ENCODE data around the gene NLRX1. TPM values are rescaled to one million over a fixed set of nuclear protein-coding genes. Genes with fewer than 3 reads are reported as not detected.
"Not testable (repeated sequence)": the region's sequence is repeated elsewhere in the genome, so short reads cannot be mapped to it uniquely, and the experiment has no call there.

NLRX1 gene
- total RNA-seq, 1 donor = 16.4 TPM

DNA sequence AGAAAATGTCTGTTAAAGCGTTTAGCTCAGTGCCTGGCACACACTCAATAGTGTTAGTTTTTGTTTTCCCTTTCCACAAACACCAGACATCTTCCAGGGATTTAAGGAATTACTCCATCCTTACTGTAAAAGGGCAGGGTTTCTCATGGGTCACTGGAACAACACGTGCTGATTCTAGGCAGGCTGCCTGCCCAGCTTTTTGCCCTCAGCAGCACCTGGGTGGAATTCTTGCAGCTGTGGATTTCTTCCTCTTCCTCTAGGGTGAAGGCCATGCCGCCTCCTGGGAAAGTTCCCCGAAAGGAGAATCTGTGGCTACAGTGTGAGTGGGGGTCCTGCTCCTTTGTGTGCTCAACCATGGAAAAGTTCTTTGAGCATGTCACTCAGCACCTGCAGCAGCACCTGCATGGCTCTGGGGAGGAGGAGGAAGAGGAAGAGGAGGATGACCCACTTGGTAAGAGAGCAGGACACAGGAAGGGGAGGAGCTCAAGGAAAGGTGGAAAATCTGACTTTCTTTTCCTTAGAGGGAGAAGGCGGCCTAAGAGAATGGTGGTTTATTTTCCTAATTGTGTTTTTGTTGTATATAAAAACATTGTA is 41.8 kb upstream of the NLRX1 start:
- peak; percentile 43 for DNase-seq (ENCODE audit: low read depth)
- no peak overlapping the region for H3K4me3 ChIP-seq (ENCODE audit: low read depth, low read length)
- TF ChIP-seq, protein P1, sequence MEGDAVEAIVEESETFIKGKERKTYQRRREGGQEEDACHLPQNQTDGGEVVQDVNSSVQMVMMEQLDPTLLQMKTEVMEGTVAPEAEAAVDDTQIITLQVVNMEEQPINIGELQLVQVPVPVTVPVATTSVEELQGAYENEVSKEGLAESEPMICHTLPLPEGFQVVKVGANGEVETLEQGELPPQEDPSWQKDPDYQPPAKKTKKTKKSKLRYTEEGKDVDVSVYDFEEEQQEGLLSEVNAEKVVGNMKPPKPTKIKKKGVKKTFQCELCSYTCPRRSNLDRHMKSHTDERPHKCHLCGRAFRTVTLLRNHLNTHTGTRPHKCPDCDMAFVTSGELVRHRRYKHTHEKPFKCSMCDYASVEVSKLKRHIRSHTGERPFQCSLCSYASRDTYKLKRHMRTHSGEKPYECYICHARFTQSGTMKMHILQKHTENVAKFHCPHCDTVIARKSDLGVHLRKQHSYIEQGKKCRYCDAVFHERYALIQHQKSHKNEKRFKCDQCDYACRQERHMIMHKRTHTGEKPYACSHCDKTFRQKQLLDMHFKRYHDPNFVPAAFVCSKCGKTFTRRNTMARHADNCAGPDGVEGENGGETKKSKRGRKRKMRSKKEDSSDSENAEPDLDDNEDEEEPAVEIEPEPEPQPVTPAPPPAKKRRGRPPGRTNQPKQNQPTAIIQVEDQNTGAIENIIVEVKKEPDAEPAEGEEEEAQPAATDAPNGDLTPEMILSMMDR (IDR thresholded peaks at IDR 0.05; ENCODE audit: insufficient read depth, low read depth, low read length) = no peak

DNA sequence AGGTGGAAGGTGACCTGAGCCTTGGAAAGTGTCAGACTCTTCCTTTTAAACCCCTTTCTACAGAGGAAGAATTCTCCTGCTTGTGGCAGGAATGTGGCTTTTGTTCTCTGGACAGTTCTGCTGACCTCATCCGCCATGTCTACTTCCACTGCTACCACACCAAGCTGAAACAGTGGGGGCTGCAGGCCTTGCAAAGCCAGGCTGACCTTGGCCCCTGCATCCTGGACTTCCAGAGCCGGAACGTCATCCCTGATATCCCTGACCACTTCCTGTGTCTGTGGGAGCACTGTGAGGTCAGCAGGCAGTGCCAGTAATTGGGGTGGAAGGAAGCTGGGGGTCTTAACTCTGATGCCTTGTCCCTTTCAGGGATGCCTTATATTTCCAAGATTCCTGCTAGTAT is 37.9 kb upstream of the NLRX1 start:
- TF ChIP-seq, protein P1 (IDR thresholded peaks at IDR 0.05; ENCODE audit: insufficient read depth, low read depth, low read length) = peak; percentile 14
- no peak overlapping the region for H3K4me3 ChIP-seq (ENCODE audit: low read depth, low read length)
- DNase-seq (ENCODE audit: low read depth) = peak; percentile 68

DNA sequence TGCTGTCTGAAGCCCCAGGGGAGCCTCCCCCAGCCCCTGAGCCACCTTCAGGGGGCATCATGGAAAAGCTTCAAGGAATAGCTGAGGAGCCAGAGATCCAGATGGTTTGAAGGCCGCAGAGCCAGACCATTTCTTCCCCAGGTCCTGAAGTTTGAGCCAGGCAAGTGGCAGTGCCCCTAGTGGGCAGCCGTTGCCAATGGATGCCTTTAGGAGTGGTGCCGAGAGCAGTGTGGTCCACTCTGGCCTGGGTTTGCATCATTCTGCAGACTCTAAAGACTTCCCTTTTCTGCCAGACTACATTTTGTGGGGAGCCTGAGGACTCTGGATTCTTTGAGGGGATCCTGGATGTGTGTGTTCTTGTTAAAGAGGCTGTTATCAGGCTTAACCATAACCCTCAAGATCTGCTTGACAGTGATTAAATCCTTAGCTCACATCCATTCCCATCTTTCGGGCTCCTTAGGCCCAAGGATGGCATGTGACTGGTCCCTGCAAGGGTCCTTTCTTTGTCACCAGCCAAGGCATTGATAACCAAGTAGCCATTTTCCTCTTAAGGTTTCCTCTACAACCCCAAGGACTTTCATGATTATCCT is 34.0 kb upstream of the NLRX1 start:
- no peak for DNase-seq (ENCODE audit: low read depth)
- no peak overlapping the region for H3K4me3 ChIP-seq (ENCODE audit: low read depth, low read length)
- TF ChIP-seq, protein P1 (IDR thresholded peaks at IDR 0.05; ENCODE audit: insufficient read depth, low read depth, low read length) = peak; percentile 54

DNA sequence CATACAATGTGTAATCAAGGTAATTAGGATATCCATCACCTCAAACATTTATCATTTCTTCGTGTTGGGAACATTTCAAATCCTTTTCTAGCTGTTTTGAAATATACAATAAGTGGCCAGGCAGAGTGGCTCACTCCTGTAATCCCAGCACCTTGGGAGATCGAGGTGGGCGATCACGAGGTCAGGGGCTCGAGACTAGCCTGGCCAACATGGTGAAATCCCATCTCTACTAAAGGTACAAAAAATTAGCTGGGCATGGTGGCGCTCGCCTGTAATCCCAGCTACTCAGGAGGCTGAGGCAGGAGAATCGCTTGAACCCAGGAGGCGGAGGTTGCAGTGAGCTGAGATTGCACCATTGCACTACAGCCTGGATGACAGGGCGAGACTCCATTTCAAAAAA is 29.2 kb upstream of the NLRX1 start:
- not testable (repeated sequence) for DNase-seq (ENCODE audit: low read depth)

DNA sequence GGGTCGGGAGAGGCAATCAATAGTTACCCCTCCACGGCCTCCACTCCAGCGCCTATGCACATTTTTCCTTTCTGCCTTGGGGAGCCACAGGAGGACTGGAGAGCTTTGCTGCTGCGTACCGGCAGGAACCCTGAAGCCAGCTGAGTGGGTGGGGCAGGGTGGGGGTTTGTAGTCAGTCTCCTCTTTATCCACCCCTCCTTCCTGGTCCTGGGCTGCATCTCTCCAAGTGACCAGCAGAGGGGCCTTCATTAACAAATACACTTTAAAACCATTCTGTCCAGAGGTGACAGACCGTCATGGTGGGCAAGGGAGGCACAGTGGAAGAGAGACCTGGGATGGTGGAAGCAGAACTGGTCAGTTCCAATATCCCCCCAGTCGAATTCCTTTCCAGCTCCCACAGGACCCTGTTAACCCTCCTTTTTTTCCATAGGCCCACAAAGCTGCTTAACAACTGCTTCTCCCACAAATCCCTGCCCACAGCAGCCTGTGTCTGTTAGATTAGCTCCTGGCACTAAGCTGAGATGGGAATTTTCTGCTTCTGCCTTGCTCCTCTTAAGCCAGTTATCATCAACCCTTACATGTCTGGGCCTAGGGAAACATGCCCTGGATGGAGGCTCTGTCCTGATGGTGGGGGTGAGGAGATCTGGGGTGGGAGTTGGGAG is 23.6 kb upstream of the NLRX1 start:
- peak; percentile 76 for DNase-seq (ENCODE audit: low read depth)
- no peak overlapping the region for H3K4me3 ChIP-seq (ENCODE audit: low read depth, low read length)
- TF ChIP-seq, protein P1 (IDR thresholded peaks at IDR 0.05; ENCODE audit: insufficient read depth, low read depth, low read length) = peak; percentile 62

More for the DNA sequence above, 29.2 kb upstream of the NLRX1 start:
- not testable (repeated sequence) for H3K4me3 ChIP-seq (ENCODE audit: low read depth, low read length)

DNA sequence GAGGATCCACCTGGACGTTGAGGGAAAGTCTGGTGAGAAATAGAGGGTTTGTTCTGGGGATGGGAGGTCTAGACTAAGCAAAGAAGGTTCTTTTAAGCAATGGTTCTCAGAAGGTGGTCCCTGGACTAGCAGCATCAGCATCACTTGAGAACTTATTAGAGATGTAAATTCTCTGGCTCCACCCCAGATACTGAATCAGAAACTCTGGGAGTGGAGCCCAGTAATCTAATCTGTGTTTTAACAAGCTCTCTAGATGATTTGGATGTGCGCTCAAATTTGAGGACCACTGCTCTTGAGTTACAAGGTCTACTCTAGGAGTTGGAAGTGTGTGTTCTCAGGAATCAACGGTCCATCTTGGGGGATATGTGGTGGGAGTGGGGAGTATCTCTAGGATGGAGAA is 23.0 kb upstream of the NLRX1 start:
- TF ChIP-seq, protein P1 (IDR thresholded peaks at IDR 0.05; ENCODE audit: insufficient read depth, low read depth, low read length) = no peak
- no peak for DNase-seq (ENCODE audit: low read depth)

DNA sequence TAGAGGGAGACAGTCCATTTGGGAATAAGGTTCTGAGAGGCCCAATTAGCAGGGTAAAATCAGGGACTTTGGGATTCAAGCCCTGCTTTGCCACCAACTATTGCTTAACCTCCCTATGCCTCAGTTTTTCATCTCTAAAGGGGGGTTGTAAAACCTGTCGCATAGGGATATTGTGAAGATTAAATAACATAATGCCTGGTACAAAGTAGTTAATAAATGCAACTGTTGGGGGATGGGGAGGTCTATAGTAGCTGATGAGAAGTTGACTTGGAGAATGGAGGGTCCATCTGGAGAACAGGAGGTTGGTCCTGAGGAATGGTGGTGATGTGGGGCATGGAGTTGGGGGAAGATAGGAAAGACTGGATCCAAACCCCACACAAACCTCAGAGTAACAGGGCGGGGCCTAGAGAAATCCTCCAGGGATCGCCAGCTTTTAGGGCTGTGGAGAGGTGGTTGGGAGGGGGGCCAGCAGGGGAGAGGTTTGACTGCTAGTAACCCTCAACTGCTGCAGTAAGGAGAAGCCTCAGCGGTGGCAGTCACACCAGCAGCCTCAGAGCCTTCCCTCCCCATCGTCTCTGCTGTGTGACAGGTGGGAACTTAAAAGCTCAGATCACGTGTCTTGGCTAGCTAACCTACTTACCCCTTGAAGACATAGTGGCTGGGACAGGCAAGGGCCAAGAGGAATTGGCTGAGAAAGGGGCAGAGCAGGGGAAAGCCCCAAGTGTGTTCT is 20.8 kb upstream of the NLRX1 start:
- TF ChIP-seq, protein P1 (IDR thresholded peaks at IDR 0.05; ENCODE audit: insufficient read depth, low read depth, low read length) = no peak
- no peak for DNase-seq (ENCODE audit: low read depth)
- no peak overlapping the region for H3K4me3 ChIP-seq (ENCODE audit: low read depth, low read length)

More for the DNA sequence above, 23.0 kb upstream of the NLRX1 start:
- no peak overlapping the region for H3K4me3 ChIP-seq (ENCODE audit: low read depth, low read length)

Data from fibroblast of villous mesenchyme (primary cell).